DOHH2 (cell line): ENCODE measurements around the gene MEIS3.

Experiments used
- H3F3A ChIP-seq: fragments of 200-600 bp; sonication (generic), shearing (Covaris generic); 2 replicates; pipeline ENCODE4 v1.6.0; 2016; ENCODE audit warnings: antibody characterized with exemption, mild to moderate bottlenecking; ENCODE audit not compliant: control insufficient read depth, insufficient read depth
- H3K27ac ChIP-seq: fragments of 200-600 bp; sonication (generic); 2 replicates; pipeline ENCODE4 v1.5.1; 2014; ENCODE audit warnings: low read depth, mild to moderate bottlenecking, low read length, moderate library complexity
- H3K27me3 ChIP-seq: fragments of 200-600 bp; sonication (generic); 2 replicates; pipeline ENCODE4 v1.6.1; 2014; ENCODE audit warnings: mild to moderate bottlenecking, low read length, mixed read lengths; ENCODE audit not compliant: control insufficient read depth
- H3K36me3 ChIP-seq: fragments of 200-600 bp; sonication (generic); 2 replicates; pipeline ENCODE4 v1.6.1; 2014; ENCODE audit warnings: mild to moderate bottlenecking, low read length, moderate library complexity, mixed read lengths; ENCODE audit not compliant: control insufficient read depth
- H3K4me1 ChIP-seq: fragments of 200-600 bp; sonication (generic); 2 replicates; pipeline ENCODE4 v1.6.1; 2014; ENCODE audit warnings: mild to moderate bottlenecking, low read length, mixed read lengths; ENCODE audit not compliant: control insufficient read depth
- H3K4me2 ChIP-seq: fragments of 200-600 bp; sonication (generic); 2 replicates; pipeline ENCODE4 v1.6.0; 2014; ENCODE audit warnings: mild to moderate bottlenecking, low read length, moderate library complexity
- H3K4me3 ChIP-seq: fragments of 200-600 bp; sonication (generic); 2 replicates; pipeline ENCODE4 v1.5.1; 2014; ENCODE audit warnings: mild to moderate bottlenecking, low read length, mixed read lengths
- H3K79me2 ChIP-seq: fragments of 200-600 bp; sonication (generic); 2 replicates; pipeline ENCODE4 v1.6.1; 2014; ENCODE audit warnings: mild to moderate bottlenecking, low read length, mixed read lengths; ENCODE audit not compliant: control insufficient read depth
- H3K9me2 ChIP-seq: fragments of 200-600 bp; sonication (generic); replicated peaks from 2 replicates; pipeline ENCODE4 v1.6.1; 2014; ENCODE audit warnings: mild to moderate bottlenecking, low read length, mixed read lengths; ENCODE audit not compliant: control insufficient read depth
- H3K9me3 ChIP-seq: fragments of 200-600 bp; sonication (generic); 2 replicates; pipeline ENCODE4 v1.6.1; 2014; ENCODE audit warnings: antibody characterized with exemption, low read length, mixed read lengths; ENCODE audit not compliant: control insufficient read depth, insufficient read depth
- H4K20me1 ChIP-seq: fragments of 200-600 bp; sonication (generic); 2 replicates; pipeline ENCODE4 v1.6.0; 2014; ENCODE audit warnings: low read depth, mild to moderate bottlenecking, antibody characterized with exemption, low read length, moderate library complexity; ENCODE audit not compliant: control insufficient read depth, insufficient read depth
- CTCF ChIP-seq: fragments of 200-600 bp; sonication (generic); IDR thresholded peaks from one replicate; pipeline ENCODE4 v1.5.1; 2014; ENCODE audit warnings: antibody characterized with exemption, mild to moderate bottlenecking, low read depth, low read length; ENCODE audit not compliant: poor library complexity, severe bottlenecking
- EZH2phosphoT487 ChIP-seq: fragments of 200-600 bp; sonication (generic); IDR thresholded peaks from 2 replicates; pipeline ENCODE4 v1.6.1; 2017; ENCODE audit warnings: borderline replicate concordance, mild to moderate bottlenecking, antibody characterized with exemption, low read length, moderate library complexity, mixed read lengths

MEIS3 gene

GRCh38 chr19:47419030-47419783 is at the start of gene MEIS3:
Gene MEIS3, minus strand, starts transcription at chr19:47419527. Its CDS starts 446 bp downstream, at chr19:47419081.
- peak within 1 kb of the TSS; percentile 72 for H3K4me3 ChIP-seq

GRCh38 chr19:47467914-47468313 is 48.6 kb upstream of the MEIS3 start:
- Histone ChIP-seq H3K9me3 (no peaks in the 10 kb centered on the region), H3K27ac (no peak overlapping the region), H3K9me2 (no peaks in the 10 kb centered on the region), H3K4me1 (peaks cover 12% of the 10 kb centered on the region), H3K79me2 (no peaks in the 10 kb centered on the region), H3K36me3 (no peaks in the 10 kb centered on the region), H3F3A (no peaks in the 10 kb centered on the region; the same call in 1 of the 2 replicates), H3K4me3 (no peak overlapping the region), H3K27me3 (peaks cover 36% of the 10 kb centered on the region), H4K20me1 (no peaks in the 10 kb centered on the region), H3K4me2 (no peak overlapping the region)
- TF ChIP-seq CTCF (no peak), EZH2phosphoT487 (no peak)

More at GRCh38 chr19:47419030-47419783, at the start of gene MEIS3:
- peaks cover 3% of the 10 kb centered on the region; the same call in 1 of the 2 replicates for H3F3A ChIP-seq
- 0 out of 2 replicates have a peak within 1 kb of the TSS, but pooled peaks have one; percentile 1 for H3K27ac ChIP-seq
- H3K9me2 ChIP-seq, result no peaks in the 10 kb centered on the region
- peak within 1 kb of the TSS; percentile 65 for H3K4me2 ChIP-seq
- no peaks in the 10 kb centered on the region for H3K9me3 ChIP-seq
- TF ChIP-seq CTCF, result no peak
- no peak for TF ChIP-seq EZH2phosphoT487
- H3K79me2 ChIP-seq, result peaks cover 10% of the 10 kb centered on the region
- no peaks in the 10 kb centered on the region for H4K20me1 ChIP-seq
- peaks cover 54% of the 10 kb centered on the region for H3K27me3 ChIP-seq
- peaks cover 53% of the 10 kb centered on the region for H3K4me1 ChIP-seq
- peaks cover 8% of the 10 kb centered on the region for H3K36me3 ChIP-seq

GRCh38 chr19:47465957-47466356 is 46.6 kb upstream of the MEIS3 start:
- no peak overlapping the region for H3K4me2 ChIP-seq
- H4K20me1 ChIP-seq, result no peaks in the 10 kb centered on the region
- H3K27me3 ChIP-seq, result peaks cover 28% of the 10 kb centered on the region
- H3K27ac ChIP-seq, result no peak overlapping the region
- peaks cover 9% of the 10 kb centered on the region for H3K4me1 ChIP-seq
- no peaks in the 10 kb centered on the region for H3K79me2 ChIP-seq
- H3K4me3 ChIP-seq, result no peak overlapping the region
- H3K36me3 ChIP-seq, result no peaks in the 10 kb centered on the region
- no peaks in the 10 kb centered on the region for H3K9me2 ChIP-seq
- H3K9me3 ChIP-seq, result no peaks in the 10 kb centered on the region
- TF ChIP-seq CTCF (no peak), EZH2phosphoT487 (no peak)
- H3F3A ChIP-seq, result no peaks in the 10 kb centered on the region; the same call in 1 of the 2 replicates
